GM21529 (cell line): Measurements from ENCODE around the gene SPARC.
"Not testable (repeated sequence)": the region's sequence is repeated elsewhere in the genome, so short reads cannot be mapped to it uniquely, and the experiment has no call there.

Experiments used
- ATAC-seq: cut with Tn5 transposase; IDR thresholded peaks from one replicate; pipeline ENCODE4 v1.9.1; 2021; ENCODE audit not compliant: unreplicated experiment

Gene SPARC

GRCh38 chr5:151700820-151701219 is 14.1 kb upstream of the SPARC start:
- peak; percentile 53 for ATAC-seq

DNA sequence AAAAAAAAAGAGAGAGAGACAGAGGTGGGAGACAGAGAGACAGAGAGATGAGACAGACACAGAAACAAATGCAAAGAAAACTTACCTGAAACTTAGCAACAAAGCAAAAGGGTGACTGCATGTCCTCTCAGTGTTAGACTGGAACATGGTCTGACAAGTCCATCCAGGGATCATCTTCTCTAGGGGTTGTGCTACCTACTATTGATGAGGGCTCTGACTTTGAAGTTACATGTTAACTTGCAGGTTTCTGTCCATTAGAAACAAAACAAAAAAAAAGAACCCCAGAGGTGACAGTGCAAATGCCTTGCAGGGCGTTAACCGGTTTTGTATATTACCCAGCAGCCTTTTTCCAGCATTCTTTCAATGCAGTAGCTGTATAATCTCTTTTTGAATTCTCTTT is 13.6 kb upstream of the SPARC start:
- no peak for ATAC-seq

GRCh38 chr5:151699071-151699901 is 12.6 kb upstream of the SPARC start:
- ATAC-seq: no peak

- not testable (repeated sequence) for ATAC-seq
Measured at GRCh38 chr5:151698081-151698480, 11.4 kb upstream of the SPARC start.

- ATAC-seq: no peak
Measured at GRCh38 chr5:151697452-151697851, 10.7 kb upstream of the SPARC start.

GRCh38 chr5:151696470-151697061 is 9.9 kb upstream of the SPARC start:
- ATAC-seq: no peak

DNA sequence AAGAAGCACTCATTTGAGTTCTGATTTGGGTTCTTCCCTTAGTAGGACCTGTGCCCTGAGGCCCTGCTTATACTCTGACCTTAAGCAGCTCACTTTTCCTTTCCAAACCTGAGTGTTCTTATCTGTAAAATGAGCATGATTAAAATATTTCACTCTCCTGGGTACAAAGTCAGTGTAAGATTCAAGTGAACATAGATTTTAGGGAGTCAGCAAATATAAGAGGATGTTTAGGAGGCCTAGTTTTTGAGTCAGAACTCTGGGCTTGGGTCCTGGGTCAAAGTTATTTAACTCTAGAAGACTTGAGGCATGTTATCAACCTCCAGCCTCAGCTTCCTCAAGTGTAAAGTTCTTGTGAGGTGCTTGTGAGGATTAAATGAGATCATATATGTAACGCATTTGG is 8.7 kb upstream of the SPARC start:
- no peak for ATAC-seq

DNA sequence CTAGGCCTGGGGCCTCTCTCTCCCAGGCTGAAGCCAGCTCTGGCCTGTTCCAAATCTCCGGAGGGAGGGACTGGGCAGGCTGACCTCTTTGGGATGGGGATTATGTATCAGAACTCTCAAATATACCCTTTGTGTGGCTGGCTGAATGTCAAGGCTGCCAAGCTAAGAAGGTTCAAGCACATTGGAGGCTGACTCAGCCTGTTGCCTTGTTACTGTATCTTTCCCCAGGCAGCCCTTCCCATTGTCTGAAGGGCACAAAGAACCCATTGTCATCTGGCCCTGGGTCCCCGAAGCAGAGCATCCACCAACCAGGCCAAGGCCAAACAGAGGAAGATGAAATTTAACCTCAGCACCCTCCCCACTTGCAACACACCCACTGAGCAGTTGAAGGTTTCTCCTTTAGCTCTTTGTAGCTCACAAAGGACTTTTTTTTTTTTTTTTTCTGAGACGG is 7.3 kb upstream of the SPARC start:
- no peak for ATAC-seq

DNA sequence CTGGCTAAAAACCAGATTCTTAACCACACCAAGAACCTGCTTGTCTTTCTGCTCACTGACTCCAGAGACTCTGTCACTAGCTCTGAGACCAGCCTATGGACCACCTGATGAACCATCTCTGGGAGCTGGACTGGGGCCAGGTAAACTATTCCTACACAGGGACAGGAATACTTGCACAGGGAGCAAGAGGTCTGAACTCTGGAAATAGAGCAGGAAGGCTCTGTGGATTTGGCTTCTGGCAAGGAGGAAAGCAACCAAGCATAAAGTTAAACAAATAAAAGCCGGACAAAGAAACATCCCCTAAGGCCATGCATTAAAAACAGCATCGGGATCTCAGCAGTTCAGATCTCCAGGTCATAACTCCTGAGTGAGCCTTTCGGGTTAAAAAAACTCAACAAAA is 5.6 kb upstream of the SPARC start:
- no peak for ATAC-seq

- ATAC-seq: no peak
Measured at GRCh38 chr5:151691706-151692105, 5.0 kb upstream of the SPARC start.

DNA sequence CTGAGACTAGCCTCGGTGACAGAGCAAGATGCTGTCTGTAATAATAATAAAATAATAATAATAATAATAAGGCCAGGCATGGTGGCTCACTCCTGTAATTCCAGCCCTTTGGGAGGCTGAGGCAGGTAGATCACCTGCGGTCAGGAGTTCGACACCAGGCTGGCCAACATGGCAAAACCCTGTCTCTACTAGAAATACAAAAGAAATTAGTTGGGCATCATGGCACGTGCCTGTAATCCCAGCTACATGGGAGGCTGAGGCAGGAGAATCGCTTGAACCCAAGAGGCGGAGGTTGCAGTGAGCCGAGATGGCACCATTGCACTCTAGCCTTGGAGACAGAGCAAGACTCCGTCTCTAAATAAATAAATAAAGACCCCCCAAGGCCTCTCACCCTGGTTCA is 2.9 kb upstream of the SPARC start:
- ATAC-seq: not testable (repeated sequence)

DNA sequence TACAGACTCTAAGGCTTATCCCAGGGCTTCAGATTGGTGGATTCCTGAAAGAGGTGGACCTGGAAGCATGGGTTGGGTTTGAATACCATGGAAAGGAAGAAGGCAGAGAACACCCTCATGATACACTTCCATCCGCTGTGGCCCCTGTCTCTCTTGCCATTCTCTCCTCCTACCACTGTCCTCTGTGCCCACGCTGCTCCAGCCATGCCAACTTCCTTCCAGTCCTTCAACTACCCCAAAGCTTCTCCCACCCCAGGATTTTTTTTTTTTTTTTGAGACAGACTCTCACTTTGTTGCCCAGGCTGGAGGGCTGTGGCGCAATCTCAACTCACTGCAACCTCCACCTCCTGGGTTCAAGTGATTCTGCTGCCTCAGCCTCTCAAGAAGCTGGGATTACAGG is 1.7 kb upstream of the SPARC start:
- no peak for ATAC-seq

- no peak for ATAC-seq
Measured at GRCh38 chr5:151685749-151686673, 704 bp downstream of the SPARC start.

GRCh38 chr5:151684690-151685361 is 1.9 kb downstream of the SPARC start:
- no peak for ATAC-seq

- no peak for ATAC-seq
Measured at GRCh38 chr5:151683986-151684588, 2.6 kb downstream of the SPARC start.

- ATAC-seq: no peak
Measured at GRCh38 chr5:151683444-151683843, 3.3 kb downstream of the SPARC start.

DNA sequence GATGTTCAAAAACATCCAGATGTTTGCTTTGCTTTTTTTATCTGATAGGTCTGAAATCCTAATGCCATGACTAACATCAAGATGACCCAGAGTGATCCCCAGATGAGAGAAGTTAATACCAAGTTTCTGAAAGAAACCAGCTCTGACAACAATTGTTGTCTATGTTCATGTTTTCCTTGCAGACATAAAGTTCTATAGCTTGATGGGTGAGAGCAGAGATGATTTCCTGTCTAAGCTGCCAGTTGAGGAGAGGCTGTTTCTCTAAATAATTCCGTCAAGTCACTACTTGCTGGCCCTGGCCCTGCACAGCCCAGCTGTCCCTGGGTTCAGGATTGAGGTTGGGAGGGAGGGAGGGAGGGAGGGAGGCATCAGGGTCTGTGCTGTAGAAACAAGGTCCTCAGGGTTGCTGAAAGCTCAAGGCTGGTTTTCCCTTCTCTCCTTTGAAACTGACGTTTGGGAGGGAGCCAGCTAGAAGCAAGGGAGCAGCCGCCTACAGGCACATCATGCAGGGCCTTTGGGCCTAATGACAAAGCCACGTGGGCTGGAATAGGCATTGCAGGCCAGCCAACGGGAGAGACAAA is 3.9 kb downstream of the SPARC start:
- ATAC-seq: no peak

- ATAC-seq: no peak
Measured at GRCh38 chr5:151682240-151682639, 4.5 kb downstream of the SPARC start.

GRCh38 chr5:151680944-151681427 is 5.7 kb downstream of the SPARC start:
- no peak for ATAC-seq

GRCh38 chr5:151680156-151680505 is 6.6 kb downstream of the SPARC start:
- not testable (repeated sequence) for ATAC-seq
